ENCODE data around the gene ACTR3.
"Not testable (repeated sequence)": the region's sequence is repeated elsewhere in the genome, so short reads cannot be mapped to it uniquely, and the experiment has no call there.

Gene ACTR3

GRCh38 chr2:113889471-113890252 lies at the start of gene ACTR3:
TSS of gene ACTR3 (plus strand) at chr2:113890089. CDS start at chr2:113890280, 191 bp downstream.
- DNase-seq (ENCODE audit: low read depth) = peak; percentile 97

- DNase-seq (ENCODE audit: low read depth) = no peak
These were observed 49.4 kb upstream of the ACTR3 start for GRCh38 chr2:113840518-113840917.

GRCh38 chr2:113842919-113843736 lies 46.8 kb upstream of the ACTR3 start:
- DNase-seq (ENCODE audit: low read depth) = no peak

- not testable (repeated sequence) for DNase-seq (ENCODE audit: low read depth)
These were observed 46.2 kb upstream of the ACTR3 start for GRCh38 chr2:113843737-113844050.

- no peak for DNase-seq (ENCODE audit: low read depth)
These were observed 44.6 kb upstream of the ACTR3 start for GRCh38 chr2:113845261-113845660.

- DNase-seq (ENCODE audit: low read depth) = not testable (repeated sequence)
These were observed 44.1 kb upstream of the ACTR3 start for GRCh38 chr2:113845796-113846195.

- DNase-seq (ENCODE audit: low read depth) = no peak
These were observed 43.5 kb upstream of the ACTR3 start for GRCh38 chr2:113846429-113846828.

GRCh38 chr2:113847144-113847543 lies 42.7 kb upstream of the ACTR3 start:
- DNase-seq (ENCODE audit: low read depth) = no peak

- no peak for DNase-seq (ENCODE audit: low read depth)
These were observed 41.0 kb upstream of the ACTR3 start for GRCh38 chr2:113848758-113849415.

- no peak for DNase-seq (ENCODE audit: low read depth)
These were observed 39.2 kb upstream of the ACTR3 start for GRCh38 chr2:113850687-113851086.

GRCh38 chr2:113851640-113852039 lies 38.2 kb upstream of the ACTR3 start:
- DNase-seq (ENCODE audit: low read depth) = no peak

GRCh38 chr2:113854208-113854607 lies 35.7 kb upstream of the ACTR3 start:
- DNase-seq (ENCODE audit: low read depth) = no peak

GRCh38 chr2:113854970-113855740 lies 34.7 kb upstream of the ACTR3 start:
- DNase-seq (ENCODE audit: low read depth) = no peak

- DNase-seq (ENCODE audit: low read depth) = no peak
These were observed 32.4 kb upstream of the ACTR3 start for GRCh38 chr2:113857464-113857863.

- no peak for DNase-seq (ENCODE audit: low read depth)
These were observed 31.1 kb upstream of the ACTR3 start for GRCh38 chr2:113858764-113859163.

- DNase-seq (ENCODE audit: low read depth) = no peak
These were observed 28.1 kb upstream of the ACTR3 start for GRCh38 chr2:113861740-113862139.

GRCh38 chr2:113863144-113863543 lies 26.7 kb upstream of the ACTR3 start:
- no peak for DNase-seq (ENCODE audit: low read depth)

GRCh38 chr2:113867571-113867970 lies 22.3 kb upstream of the ACTR3 start:
- no peak for DNase-seq (ENCODE audit: low read depth)

GRCh38 chr2:113869253-113869652 lies 20.6 kb upstream of the ACTR3 start:
- DNase-seq (ENCODE audit: low read depth) = no peak

GRCh38 chr2:113872201-113872600 lies 17.7 kb upstream of the ACTR3 start:
- no peak for DNase-seq (ENCODE audit: low read depth)

- DNase-seq (ENCODE audit: low read depth) = no peak
These were observed 16.0 kb upstream of the ACTR3 start for GRCh38 chr2:113873867-113874266.

GRCh38 chr2:113875135-113875534 lies 14.8 kb upstream of the ACTR3 start:
- no peak for DNase-seq (ENCODE audit: low read depth)

Data from stimulated activated CD8-positive, alpha-beta memory T cell treated with anti-CD3 and anti-CD28 coated beads, Interleukin-12 subunit alpha, Interleukin-12 subunit beta, amount 100 ng/mL, for 4 hours (primary cell).